ENCODE measurements around the gene PSTPIP1. TPM values are rescaled to one million over a fixed set of nuclear protein-coding genes. Genes with fewer than 3 reads are reported as not detected.

PSTPIP1 gene
- total RNA-seq, 1 experiment from 2014 or later, result 1.2 TPM

- no peak overlapping the region for H3K4me3 Mint-ChIP-seq (ENCODE audit: unreplicated experiment)
- no peaks in the 10 kb centered on the region for H3K9me3 Mint-ChIP-seq (ENCODE audit: unreplicated experiment)
- CTCF ChIA-PET, result interaction anchor here (0.6 kb wide), 1 partner anchor 178 kb away, joined by 3 read pairs; no protein-coding TSS in a partner anchor
- no peaks in the 10 kb centered on the region for H3K36me3 Mint-ChIP-seq (ENCODE audit: insufficient read depth, unreplicated experiment)
- TF ChIP-seq CTCF (IDR thresholded peaks at IDR 0.05; ENCODE audit: unreplicated experiment), result no peak
- H3K4me1 Mint-ChIP-seq (ENCODE audit: insufficient read depth, unreplicated experiment), result no peaks in the 10 kb centered on the region
- no peak overlapping the region for H3K27ac Mint-ChIP-seq (ENCODE audit: low read depth, unreplicated experiment)
- DNase-seq (ENCODE audit: unreplicated experiment), result no peak
- H3K27me3 Mint-ChIP-seq (ENCODE audit: insufficient read depth, unreplicated experiment), result no peaks in the 10 kb centered on the region
- BruUV-seq (replicated peaks), result no TSS peak
- intact Hi-C loops (cut with micrococcal nuclease), result no loop called here
- POLR2A ChIA-PET, result no interaction called here
These were observed 12.2 kb upstream of the PSTPIP1 start for GRCh38 chr15:76982756-76983155.

GRCh38 chr15:76983590-76984375 lies 11.1 kb upstream of the PSTPIP1 start:
- no peaks in the 10 kb centered on the region for H3K9me3 Mint-ChIP-seq (ENCODE audit: unreplicated experiment)
- BruUV-seq (replicated peaks), result no TSS peak
- DNase-seq (ENCODE audit: unreplicated experiment), result peak; percentile 13
- ChIA-PET CTCF (interaction anchor here (0.6 to 1.1 kb wide), 2 partner anchors 179 to 560 kb away, joined by 3 read pairs; no protein-coding TSS in a partner anchor), POLR2A (no interaction called here)
- H3K36me3 Mint-ChIP-seq (ENCODE audit: insufficient read depth, unreplicated experiment), result no peaks in the 10 kb centered on the region
- no peaks in the 10 kb centered on the region for H3K27me3 Mint-ChIP-seq (ENCODE audit: insufficient read depth, unreplicated experiment)
- H3K4me3 Mint-ChIP-seq (ENCODE audit: unreplicated experiment), result no peak overlapping the region
- TF ChIP-seq CTCF (IDR thresholded peaks at IDR 0.05; ENCODE audit: unreplicated experiment), result no peak
- intact Hi-C loops (cut with micrococcal nuclease), result no loop called here
- no peak overlapping the region for H3K27ac Mint-ChIP-seq (ENCODE audit: low read depth, unreplicated experiment)
- H3K4me1 Mint-ChIP-seq (ENCODE audit: insufficient read depth, unreplicated experiment), result no peaks in the 10 kb centered on the region

DNA sequence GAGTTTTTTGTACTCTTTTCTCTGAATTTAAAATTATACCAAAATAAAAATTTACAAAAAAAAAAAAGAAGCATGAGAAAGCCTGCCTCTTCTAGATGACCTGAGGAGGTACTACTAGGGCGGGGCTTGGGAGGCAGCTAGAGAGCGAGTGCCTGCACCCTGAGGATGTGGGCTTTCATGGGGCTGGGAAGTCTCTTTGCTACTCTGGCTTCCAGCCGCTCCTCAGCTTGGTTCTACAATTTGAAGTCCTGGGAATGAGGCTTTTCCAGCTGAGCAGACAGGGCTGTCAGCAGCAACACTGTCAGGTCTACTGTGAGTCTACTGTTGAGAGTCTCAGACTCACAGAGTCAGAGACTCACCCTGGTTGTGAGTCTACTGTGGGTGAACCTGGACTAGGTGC lies 8.2 kb upstream of the PSTPIP1 start:
- POLR2A ChIA-PET, result no interaction called here
- H3K36me3 Mint-ChIP-seq (ENCODE audit: insufficient read depth, unreplicated experiment), result no peaks in the 10 kb centered on the region
- H3K9me3 Mint-ChIP-seq (ENCODE audit: unreplicated experiment), result no peaks in the 10 kb centered on the region
- intact Hi-C loops (cut with micrococcal nuclease), result no loop called here
- no peak for TF ChIP-seq CTCF (IDR thresholded peaks at IDR 0.05; ENCODE audit: unreplicated experiment)
- no peak overlapping the region for H3K4me3 Mint-ChIP-seq (ENCODE audit: unreplicated experiment)
- BruUV-seq (replicated peaks), result no TSS peak
- H3K4me1 Mint-ChIP-seq (ENCODE audit: insufficient read depth, unreplicated experiment), result no peaks in the 10 kb centered on the region
- H3K27ac Mint-ChIP-seq (ENCODE audit: low read depth, unreplicated experiment), result no peak overlapping the region
- CTCF ChIA-PET, result interaction anchor here (0.6 kb wide), 1 partner anchor 200 kb away, joined by 3 read pairs; no protein-coding TSS in a partner anchor
- no peak for DNase-seq (ENCODE audit: unreplicated experiment)
- H3K27me3 Mint-ChIP-seq (ENCODE audit: insufficient read depth, unreplicated experiment), result no peaks in the 10 kb centered on the region

DNA sequence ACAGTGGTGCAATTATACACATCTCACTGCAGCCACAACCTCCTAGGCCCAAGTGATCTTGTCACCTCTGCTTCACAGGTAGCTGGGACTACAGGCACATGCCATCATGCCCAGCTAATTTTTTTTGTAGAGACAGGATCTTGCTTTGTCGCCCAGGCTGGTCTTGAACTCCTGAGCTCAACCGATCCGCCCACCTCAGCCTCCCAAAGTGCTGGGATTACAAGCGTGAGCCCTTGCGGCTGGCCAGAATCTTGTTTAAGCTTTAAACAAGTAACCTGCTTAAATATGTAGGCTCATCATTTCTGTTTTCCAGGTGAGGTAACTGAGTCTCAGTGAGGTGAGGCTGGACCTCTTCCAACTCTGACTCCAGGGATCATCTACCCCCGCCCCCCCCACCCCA lies 7.7 kb upstream of the PSTPIP1 start:
- Mint-ChIP-seq H3K27me3 (ENCODE audit: insufficient read depth, unreplicated experiment) (no peaks in the 10 kb centered on the region), H3K4me3 (ENCODE audit: unreplicated experiment) (no peak overlapping the region), H3K36me3 (ENCODE audit: insufficient read depth, unreplicated experiment) (no peaks in the 10 kb centered on the region), H3K27ac (ENCODE audit: low read depth, unreplicated experiment) (no peak overlapping the region), H3K4me1 (ENCODE audit: insufficient read depth, unreplicated experiment) (no peaks in the 10 kb centered on the region), H3K9me3 (ENCODE audit: unreplicated experiment) (no peaks in the 10 kb centered on the region)
- TF ChIP-seq CTCF (IDR thresholded peaks at IDR 0.05; ENCODE audit: unreplicated experiment), result no peak
- ChIA-PET CTCF (no interaction called here), POLR2A (no interaction called here)
- BruUV-seq (replicated peaks), result no TSS peak
- DNase-seq (ENCODE audit: unreplicated experiment), result no peak
- intact Hi-C loops (cut with micrococcal nuclease), result no loop called here
